Measurements from ENCODE around the gene MAGI3.

- TF ChIP-seq, protein P1, sequence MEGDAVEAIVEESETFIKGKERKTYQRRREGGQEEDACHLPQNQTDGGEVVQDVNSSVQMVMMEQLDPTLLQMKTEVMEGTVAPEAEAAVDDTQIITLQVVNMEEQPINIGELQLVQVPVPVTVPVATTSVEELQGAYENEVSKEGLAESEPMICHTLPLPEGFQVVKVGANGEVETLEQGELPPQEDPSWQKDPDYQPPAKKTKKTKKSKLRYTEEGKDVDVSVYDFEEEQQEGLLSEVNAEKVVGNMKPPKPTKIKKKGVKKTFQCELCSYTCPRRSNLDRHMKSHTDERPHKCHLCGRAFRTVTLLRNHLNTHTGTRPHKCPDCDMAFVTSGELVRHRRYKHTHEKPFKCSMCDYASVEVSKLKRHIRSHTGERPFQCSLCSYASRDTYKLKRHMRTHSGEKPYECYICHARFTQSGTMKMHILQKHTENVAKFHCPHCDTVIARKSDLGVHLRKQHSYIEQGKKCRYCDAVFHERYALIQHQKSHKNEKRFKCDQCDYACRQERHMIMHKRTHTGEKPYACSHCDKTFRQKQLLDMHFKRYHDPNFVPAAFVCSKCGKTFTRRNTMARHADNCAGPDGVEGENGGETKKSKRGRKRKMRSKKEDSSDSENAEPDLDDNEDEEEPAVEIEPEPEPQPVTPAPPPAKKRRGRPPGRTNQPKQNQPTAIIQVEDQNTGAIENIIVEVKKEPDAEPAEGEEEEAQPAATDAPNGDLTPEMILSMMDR (IDR thresholded peaks at IDR 0.05), result no peak
- TF ChIP-seq CBX2 (IDR thresholded peaks at IDR 0.05; ENCODE audit: borderline replicate concordance, low read depth) (no peak), PHF8 (IDR thresholded peaks at IDR 0.05; ENCODE audit: borderline replicate concordance, low read depth) (no peak)
These were observed 129.2 kb downstream of the MAGI3 start for GRCh38 chr1:113519556-113519955.

Data from A549 (cell line).